Measurements from ENCODE around the gene HLCS.
"Not testable (repeated sequence)": the region's sequence is repeated elsewhere in the genome, so short reads cannot be mapped to it uniquely, and the experiment has no call there.

The HLCS gene

DNA sequence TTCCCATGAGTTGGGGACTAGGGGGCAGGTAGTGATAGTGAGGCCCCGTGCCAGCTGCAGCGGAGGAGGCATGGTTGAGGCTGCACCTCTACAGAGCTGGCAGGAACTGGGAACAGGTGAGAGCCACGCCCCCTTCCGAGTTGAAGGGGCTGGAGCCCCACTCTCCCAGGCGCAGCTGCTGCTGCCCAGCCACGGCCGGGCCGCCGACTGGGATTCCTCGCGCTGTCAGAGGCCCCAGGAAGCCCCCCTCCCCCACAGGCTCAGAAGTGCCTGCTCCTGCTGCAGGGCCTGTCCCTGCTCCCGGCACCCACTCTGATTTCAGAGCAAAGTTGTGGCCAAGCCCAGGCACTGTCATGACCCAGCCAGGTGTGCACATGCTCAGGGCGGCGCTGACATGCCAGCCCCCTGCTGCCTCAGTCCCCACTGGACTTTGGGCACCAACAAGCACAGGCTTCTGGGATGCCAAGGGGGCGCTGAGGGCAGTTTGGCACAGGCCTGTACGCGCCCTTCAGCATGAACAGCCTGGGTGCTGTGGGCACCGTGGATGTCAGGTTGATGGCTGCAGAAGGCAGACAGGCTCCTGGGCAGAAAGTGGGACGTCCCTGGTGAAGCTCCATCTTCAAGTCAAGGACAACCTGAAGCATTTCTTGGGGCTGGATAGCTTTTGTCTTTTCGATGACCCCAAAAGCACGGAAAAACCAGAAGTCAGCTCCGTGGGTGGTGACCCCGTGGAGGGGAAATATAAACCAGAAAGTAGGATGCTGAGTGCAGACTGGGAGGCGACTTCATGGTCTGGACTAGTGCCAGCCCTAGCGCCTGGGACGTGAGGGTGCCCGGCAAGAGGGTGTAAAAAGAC, 146.1 kb downstream of the HLCS start:
- TF ChIP-seq CTCF (IDR thresholded peaks at IDR 0.05; ENCODE audit: extremely low read depth, insufficient read depth, missing control alignments) = no peak
- in situ Hi-C loops (cut with MboI; ENCODE audit: low pct_unique_long_range_greater_than_20kb, low sequenced_read_pairs, unreplicated experiment) = no loop called here
- no peak for DNase-seq (ENCODE audit: low spot score)

GRCh38 chr21:36817732-36818450, 148.6 kb downstream of the HLCS start:
- TF ChIP-seq CTCF (IDR thresholded peaks at IDR 0.05; ENCODE audit: extremely low read depth, insufficient read depth, missing control alignments) = no peak
- in situ Hi-C loops (cut with MboI; ENCODE audit: low pct_unique_long_range_greater_than_20kb, low sequenced_read_pairs, unreplicated experiment) = no loop called here
- no peak for DNase-seq (ENCODE audit: low spot score)

DNA sequence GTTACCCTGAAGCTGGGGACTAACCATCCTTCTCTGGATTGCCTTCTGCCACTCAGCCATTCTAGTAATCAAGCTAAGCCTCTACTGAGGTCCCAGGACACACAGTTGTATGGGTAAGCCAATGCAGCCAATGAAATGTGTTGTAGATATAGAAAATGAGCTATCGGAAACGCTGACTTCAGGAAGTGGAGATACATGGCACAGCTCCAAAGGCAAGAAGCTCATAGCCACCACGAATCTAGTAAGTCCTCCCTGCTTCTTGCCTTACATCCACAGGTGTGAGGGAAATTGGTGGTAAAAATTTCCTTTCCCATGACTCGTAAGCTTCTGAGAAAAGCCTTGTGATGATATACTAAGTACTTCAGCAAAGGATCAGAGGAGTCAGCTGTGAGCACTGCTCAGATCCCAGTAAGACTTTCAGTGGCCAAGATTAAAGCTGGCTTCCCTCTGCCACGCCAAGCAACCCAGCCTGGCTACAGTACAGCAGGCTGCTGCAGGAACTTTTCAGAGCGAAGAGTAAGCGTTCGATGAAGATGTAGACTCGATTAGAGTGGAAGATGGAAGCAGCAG, 149.8 kb downstream of the HLCS start:
- in situ Hi-C loops (cut with MboI; ENCODE audit: low pct_unique_long_range_greater_than_20kb, low sequenced_read_pairs, unreplicated experiment) = no loop called here
- no peak for DNase-seq (ENCODE audit: low spot score)
- no peak for TF ChIP-seq CTCF (IDR thresholded peaks at IDR 0.05; ENCODE audit: extremely low read depth, insufficient read depth, missing control alignments)

GRCh38 chr21:36816026-36816425, 150.4 kb downstream of the HLCS start:
- DNase-seq (ENCODE audit: low spot score); in situ Hi-C loops (cut with MboI; ENCODE audit: low pct_unique_long_range_greater_than_20kb, low sequenced_read_pairs, unreplicated experiment): not testable (repeated sequence)

DNA sequence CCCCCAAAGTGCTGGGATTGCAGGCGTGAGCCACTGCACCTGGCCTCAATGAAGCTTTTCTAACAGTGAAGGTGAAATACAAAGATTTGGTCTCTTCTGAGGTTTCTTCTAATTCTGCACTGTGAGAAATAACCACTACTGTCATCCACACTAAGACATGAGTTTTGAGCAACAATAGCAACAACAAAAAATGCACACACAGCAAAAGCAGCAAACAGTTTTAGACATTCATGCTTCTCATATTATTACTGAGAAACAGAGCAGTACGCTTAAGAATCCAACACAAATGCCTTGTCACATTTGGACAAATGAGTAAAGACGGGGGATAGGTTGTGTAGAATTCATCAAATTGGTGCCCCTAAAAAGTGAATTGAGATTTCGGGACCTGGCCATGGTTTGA, 151.2 kb downstream of the HLCS start:
- DNase-seq (ENCODE audit: low spot score) = no peak
- in situ Hi-C loops (cut with MboI; ENCODE audit: low pct_unique_long_range_greater_than_20kb, low sequenced_read_pairs, unreplicated experiment) = no loop called here
- no peak for TF ChIP-seq CTCF (IDR thresholded peaks at IDR 0.05; ENCODE audit: extremely low read depth, insufficient read depth, missing control alignments)

- TF ChIP-seq CTCF (IDR thresholded peaks at IDR 0.05; ENCODE audit: extremely low read depth, insufficient read depth, missing control alignments) = no peak
- in situ Hi-C loops (cut with MboI; ENCODE audit: low pct_unique_long_range_greater_than_20kb, low sequenced_read_pairs, unreplicated experiment) = no loop called here
- DNase-seq (ENCODE audit: low spot score) = no peak
Observed at GRCh38 chr21:36813052-36813451, 153.4 kb downstream of the HLCS start.

GRCh38 chr21:36811762-36812161, 154.7 kb downstream of the HLCS start:
- no peak for DNase-seq (ENCODE audit: low spot score)
- in situ Hi-C loops (cut with MboI; ENCODE audit: low pct_unique_long_range_greater_than_20kb, low sequenced_read_pairs, unreplicated experiment) = no loop called here
- no peak for TF ChIP-seq CTCF (IDR thresholded peaks at IDR 0.05; ENCODE audit: extremely low read depth, insufficient read depth, missing control alignments)
